ENCODE measurements around the gene JAK3. TPM values are rescaled to one million over a fixed set of nuclear protein-coding genes. Genes with fewer than 3 reads are reported as not detected.

JAK3 gene
- 0.45 and 0.79 TPM in 2 replicates for total RNA-seq (2014; rRNA removed; shearing (Covaris generic))

DNA sequence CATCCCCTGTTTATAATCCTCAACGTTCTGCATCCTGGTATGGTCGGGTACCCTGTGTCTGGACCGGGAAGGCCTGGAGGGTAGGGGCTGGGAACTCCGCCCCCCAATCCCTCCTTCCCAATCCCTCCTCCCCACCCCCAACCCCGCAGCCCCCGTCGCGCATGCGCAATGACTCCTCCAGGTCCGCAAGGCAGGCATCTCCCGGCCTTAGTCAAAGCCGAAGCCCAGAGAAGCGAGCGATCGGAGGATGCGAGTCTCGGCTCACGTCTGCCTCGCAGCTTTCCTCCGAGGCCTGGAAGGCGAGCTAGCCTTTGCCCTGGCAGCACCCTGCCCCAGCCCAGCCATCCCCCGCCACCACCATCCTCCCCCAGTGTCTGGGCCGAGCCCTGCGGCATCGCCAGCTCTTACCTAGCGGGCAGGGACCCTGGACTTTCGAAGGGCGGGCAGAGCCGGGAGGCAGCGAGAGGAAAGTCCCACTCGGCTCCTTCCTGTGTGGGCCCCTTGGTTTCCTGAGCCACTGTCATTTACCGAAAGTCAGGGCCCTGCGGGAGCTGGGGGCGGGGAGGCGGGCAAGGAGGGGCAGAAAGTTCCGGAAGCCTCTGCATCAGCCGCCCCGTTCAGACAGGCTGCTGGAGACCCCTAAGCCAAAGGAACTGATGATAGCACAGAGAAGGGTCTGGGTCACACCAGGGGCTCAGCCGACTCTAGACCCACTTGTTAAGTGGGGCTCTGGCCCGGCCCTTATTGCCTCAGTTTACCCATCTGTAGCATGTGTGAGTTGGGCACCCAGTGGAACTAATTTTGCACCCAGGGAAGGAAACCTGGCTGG is at the start of gene JAK3:
Gene JAK3 (minus strand): TSS at position 445 of the 829 bp plus-strand sequence. CDS start 3,565 bp downstream, outside the sequence.

DNA sequence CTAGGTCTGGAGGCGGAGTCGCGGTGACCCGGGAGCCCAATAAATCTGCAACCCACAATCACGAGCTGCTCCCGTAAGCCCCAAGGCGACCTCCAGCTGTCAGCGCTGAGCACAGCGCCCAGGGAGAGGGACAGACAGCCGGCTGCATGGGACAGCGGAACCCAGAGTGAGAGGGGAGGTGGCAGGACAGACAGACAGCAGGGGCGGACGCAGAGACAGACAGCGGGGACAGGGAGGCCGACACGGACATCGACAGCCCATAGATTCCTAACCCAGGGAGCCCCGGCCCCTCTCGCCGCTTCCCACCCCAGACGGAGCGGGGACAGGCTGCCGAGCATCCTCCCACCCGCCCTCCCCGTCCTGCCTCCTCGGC is 24.1 kb upstream of the JAK3 start, which contains the start of gene SLC5A5:
Gene SLC5A5 (plus strand): TSS at position 68 of the 373 bp plus-strand sequence. CDS start 375 bp downstream, outside the sequence.

GRCh38 chr19:17859533-17860330 is 11.9 kb upstream of the JAK3 start, which contains the start of gene RPL18A:
TSS of gene RPL18A (plus strand) at chr19:17859910. CDS start at chr19:17859957, 47 bp downstream.

DNA sequence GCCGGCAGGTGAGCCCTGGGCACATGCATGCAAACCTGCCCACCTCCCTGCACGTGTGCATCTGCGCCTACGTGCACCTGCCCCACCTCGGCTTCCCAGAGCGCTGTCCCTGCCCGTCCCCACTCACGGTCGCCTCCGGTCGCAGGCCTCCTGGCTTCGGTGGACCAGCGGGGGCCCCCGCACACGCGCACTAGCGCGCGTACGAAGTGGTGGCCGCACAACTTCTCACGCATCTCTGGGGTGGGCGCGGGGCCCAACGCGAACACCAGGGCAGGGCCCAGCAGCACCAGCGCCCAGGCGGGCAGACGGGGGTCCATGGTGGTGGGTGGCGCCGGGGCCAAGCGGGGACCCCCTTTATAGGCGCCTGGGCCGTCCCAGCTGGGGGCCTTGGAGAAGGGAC is 26.6 kb downstream of the JAK3 start, which contains the start of gene INSL3:
Gene INSL3 (minus strand): TSS at position 330 of the 400 bp plus-strand sequence. CDS start 13 bp downstream, at position 317.

GRCh38 chr19:17794731-17795494 is 52.9 kb downstream of the JAK3 start, which contains the start of gene B3GNT3:
TSS of gene B3GNT3 (plus strand) at chr19:17795138. CDS start at chr19:17807808, 12,670 bp downstream.

Small RNA genes within 50 kb of the gene (small RNA-seq; reads per million reads assigned to genes)
- not detected for gene SNORA68

Other genes with a start within 250 kb of the JAK3 start
- gene UNC13A, start 159.6 kb downstream of the JAK3 start, total RNA-seq (2014; rRNA removed; shearing (Covaris generic)): 1.6 and 2.3 TPM in 2 replicates
- gene MAP1S, start 128.5 kb downstream of the JAK3 start, total RNA-seq (2014; rRNA removed; shearing (Covaris generic)): 20.5 and 42.6 TPM in 2 replicates
- 1.0 and 5.5 TPM in 2 replicates for gene FCHO1, start 96.5 kb downstream of the JAK3 start, total RNA-seq (2014; rRNA removed; shearing (Covaris generic))
- gene B3GNT3, start 52.8 kb downstream of the JAK3 start, total RNA-seq (2014; rRNA removed; shearing (Covaris generic)): not detected in 2 replicates
- not detected in 2 replicates for gene INSL3, start 26.5 kb downstream of the JAK3 start, total RNA-seq (2014; rRNA removed; shearing (Covaris generic))
- gene RPL18A, start 11.9 kb upstream of the JAK3 start, total RNA-seq (2014; rRNA removed; shearing (Covaris generic)): 3,291 and 3,402 TPM in 2 replicates
- gene SLC5A5, start 24.0 kb upstream of the JAK3 start, total RNA-seq (2014; rRNA removed; shearing (Covaris generic)): not detected in 2 replicates
- gene CCDC124, start 85.0 kb upstream of the JAK3 start, total RNA-seq (2014; rRNA removed; shearing (Covaris generic)): 109 and 144 TPM in 2 replicates
- gene KCNN1, start 119.1 kb upstream of the JAK3 start, total RNA-seq (2014; rRNA removed; shearing (Covaris generic)): 1.2 and 2.1 TPM in 2 replicates
- 28.7 and 31.9 TPM in 2 replicates for gene ARRDC2, start 160.2 kb upstream of the JAK3 start, total RNA-seq (2014; rRNA removed; shearing (Covaris generic))
- 0.48 and 0.64 TPM in 2 replicates for gene IL12RB1, start 239.0 kb upstream of the JAK3 start, total RNA-seq (2014; rRNA removed; shearing (Covaris generic))
- 3.5 and 5.5 TPM in 2 replicates for gene MAST3, start 249.8 kb upstream of the JAK3 start, total RNA-seq (2014; rRNA removed; shearing (Covaris generic))